PC-3 (cell line): ENCODE results near the gene NANS. TPM values are rescaled to one million over a fixed set of nuclear protein-coding genes. Genes with fewer than 3 reads are reported as not detected.

ENCODE experiments used
- ATAC-seq: fragments of 200-7000 bp; cut with Tn5 transposase; 2 replicates; pipeline ENCODE4 v1.9.1; 2020; ENCODE audit warnings: mild to moderate bottlenecking, moderate library complexity
- BruUV-seq: library from RNA; stranded (reverse); fragments of 400-500 nt; replicated peaks from 2 replicates; lab custom pipeline; 2021; lab: Mats Ljungman, UMichigan
- CTCF ChIA-PET: fragments of 300-600 bp; sonication (Branson Sonifier 250); formaldehyde crosslinking; loops from one replicate; lab custom pipeline; 2022; ENCODE audit warnings: antibody characterized with exemption; lab: Charles Lee
- POLR2A ChIA-PET: fragments of 300-600 bp; sonication (Branson Sonifier 250); formaldehyde crosslinking; loops from one replicate; lab custom pipeline; 2022; ENCODE audit warnings: antibody characterized with exemption; ENCODE audit not compliant: unreplicated experiment; lab: Charles Lee
- DNase-seq: peaks from one replicate; pipeline ENCODE4 v3.0.0-alpha.2; 2015
- H2AFZ ChIP-seq: fragments of 300-600 bp; sonication (generic); 2 replicates; pipeline ENCODE4 v1.6.0; 2016; ENCODE audit warnings: antibody characterized with exemption, low read length
- H3F3A ChIP-seq: fragments of 300-600 bp; sonication (generic); one replicate; pipeline ENCODE4 v1.6.0; 2017; ENCODE audit warnings: antibody characterized with exemption, low read length, control low read depth, mild to moderate bottlenecking; ENCODE audit not compliant: unreplicated experiment
- H3K27ac ChIP-seq: fragments of 300-600 bp; sonication (generic); 2 replicates; pipeline ENCODE4 v1.5.1; 2016; ENCODE audit warnings: mild to moderate bottlenecking, low read length
- H3K27me3 ChIP-seq: fragments of 300-600 bp; sonication (generic); 2 replicates; pipeline ENCODE4 v1.6.1; 2016; ENCODE audit warnings: low read length, mixed read lengths
- H3K36me3 ChIP-seq: fragments of 300-600 bp; sonication (generic); 2 replicates; pipeline ENCODE4 v1.6.1; 2016; ENCODE audit warnings: low read depth, mixed run types, low read length, mixed read lengths
- H3K4me1 ChIP-seq: fragments of 300-600 bp; sonication (generic); 2 replicates; pipeline ENCODE4 v1.5.1; 2016; ENCODE audit warnings: low read length; ENCODE audit not compliant: insufficient read depth
- H3K4me2 ChIP-seq: fragments of 300-600 bp; sonication (generic); 2 replicates; pipeline ENCODE4 v1.6.0; 2016; ENCODE audit warnings: low read length
- H3K4me3 ChIP-seq: fragments of 300-600 bp; sonication (generic); 2 replicates; pipeline ENCODE4 v1.5.1; 2016; ENCODE audit warnings: mild to moderate bottlenecking, low read length, mixed read lengths
- H3K79me2 ChIP-seq: fragments of 300-600 bp; sonication (generic); 2 replicates; pipeline ENCODE4 v1.6.1; 2017; ENCODE audit warnings: low read length, mixed read lengths
- H3K9ac ChIP-seq: fragments of 300-600 bp; sonication (generic); 2 replicates; pipeline ENCODE4 v1.6.0; 2016; ENCODE audit warnings: mild to moderate bottlenecking, low read length
- H3K9me2 ChIP-seq: fragments of 300-600 bp; sonication (generic); replicated peaks from 2 replicates; pipeline ENCODE4 v1.6.1; 2016; ENCODE audit warnings: mixed run types, low read length, mixed read lengths
- H3K9me3 ChIP-seq: fragments of 300-600 bp; sonication (generic); 2 replicates; pipeline ENCODE4 v1.6.1; 2016; ENCODE audit warnings: low read length, mixed read lengths
- H4K20me1 ChIP-seq: fragments of 300-600 bp; sonication (generic); 2 replicates; pipeline ENCODE4 v1.6.1; 2016; ENCODE audit warnings: low read length, mixed read lengths
- EZH2 ChIP-seq: fragments of 300-600 bp; sonication (generic); IDR thresholded peaks from one replicate; pipeline ENCODE4 v1.6.1; 2017; ENCODE audit warnings: antibody characterized with exemption, mild to moderate bottlenecking, low read length; ENCODE audit not compliant: unreplicated experiment
- EZH2phosphoT487 ChIP-seq: fragments of 300-600 bp; sonication (generic); IDR thresholded peaks from 2 replicates; pipeline ENCODE4 v1.6.1; 2018; ENCODE audit warnings: mild to moderate bottlenecking, antibody characterized with exemption, low read length, borderline replicate concordance
- intact Hi-C: fragments of 100-400 bp; cut with micrococcal nuclease; formaldehyde crosslinking; loops from 2 replicates; pipeline ENCODE4 v1.9.0; 2023
- total RNA-seq: library from RNA; depleted of rRNA; stranded (reverse); fragments of >200 nt; gene quantifications from 2 replicates; pipeline ENCODE4 v1.2.3, GENCODE V29; 2014
- TF ChIP-seq, protein P1 (sequence below): fragments of 300-600 bp; sonication (generic); conservative IDR thresholded peaks from 2 replicates; pipeline ENCODE4 v1.5.1; 2017; ENCODE audit warnings: antibody characterized with exemption, low read depth, mild to moderate bottlenecking, low read length

NANS gene
- total RNA-seq, 1 experiment from 2014 or later: 93.0 TPM

DNA sequence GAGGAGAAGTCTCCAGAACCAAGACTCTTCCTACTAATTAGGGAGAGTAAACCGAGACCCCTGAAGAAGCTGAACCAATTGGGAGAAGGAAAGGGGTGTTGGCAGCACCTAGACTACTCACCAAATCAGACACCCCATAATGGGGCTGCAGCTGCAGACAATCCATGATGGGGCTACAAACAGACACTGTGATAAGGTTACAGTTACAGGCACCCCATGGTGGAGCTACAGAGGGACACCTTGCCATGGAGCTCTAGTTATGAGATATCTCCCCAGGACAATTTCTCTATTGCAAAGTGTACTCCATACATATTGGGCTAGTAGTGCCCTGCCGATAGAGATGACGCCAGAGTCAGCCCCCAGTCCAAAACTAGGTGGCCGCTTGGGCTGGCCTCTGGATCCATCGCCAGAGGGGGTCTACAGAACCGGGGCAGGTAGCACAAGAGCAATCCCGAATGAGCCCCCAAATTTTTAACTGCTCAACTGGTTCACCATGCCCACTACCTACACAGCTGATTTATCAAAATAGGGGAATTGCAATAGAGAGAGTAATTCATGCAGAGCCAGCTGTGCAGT is 2.1 kb upstream of the NANS start:
- no peak overlapping the region for H3K4me2 ChIP-seq
- no peak overlapping the region for H3K27ac ChIP-seq
- ATAC-seq: no peak
- peaks cover 12% of the 10 kb centered on the region for H3K4me1 ChIP-seq
- intact Hi-C loops: no loop called here
- no peak for DNase-seq
- H2AFZ ChIP-seq: no peak overlapping the region
- no peak overlapping the region for H3K4me3 ChIP-seq
- H3K9me2 ChIP-seq: no peaks in the 10 kb centered on the region
- H3K79me2 ChIP-seq: peaks cover 27% of the 10 kb centered on the region
- H3K27me3 ChIP-seq: no peaks in the 10 kb centered on the region
- H3K36me3 ChIP-seq: no peaks in the 10 kb centered on the region
- no TSS peak for BruUV-seq
- CTCF ChIA-PET: no interaction called here
- H3F3A ChIP-seq: no peaks in the 10 kb centered on the region
- TF ChIP-seq EZH2phosphoT487 (no peak), EZH2 (no peak)
- TF ChIP-seq, protein P1, sequence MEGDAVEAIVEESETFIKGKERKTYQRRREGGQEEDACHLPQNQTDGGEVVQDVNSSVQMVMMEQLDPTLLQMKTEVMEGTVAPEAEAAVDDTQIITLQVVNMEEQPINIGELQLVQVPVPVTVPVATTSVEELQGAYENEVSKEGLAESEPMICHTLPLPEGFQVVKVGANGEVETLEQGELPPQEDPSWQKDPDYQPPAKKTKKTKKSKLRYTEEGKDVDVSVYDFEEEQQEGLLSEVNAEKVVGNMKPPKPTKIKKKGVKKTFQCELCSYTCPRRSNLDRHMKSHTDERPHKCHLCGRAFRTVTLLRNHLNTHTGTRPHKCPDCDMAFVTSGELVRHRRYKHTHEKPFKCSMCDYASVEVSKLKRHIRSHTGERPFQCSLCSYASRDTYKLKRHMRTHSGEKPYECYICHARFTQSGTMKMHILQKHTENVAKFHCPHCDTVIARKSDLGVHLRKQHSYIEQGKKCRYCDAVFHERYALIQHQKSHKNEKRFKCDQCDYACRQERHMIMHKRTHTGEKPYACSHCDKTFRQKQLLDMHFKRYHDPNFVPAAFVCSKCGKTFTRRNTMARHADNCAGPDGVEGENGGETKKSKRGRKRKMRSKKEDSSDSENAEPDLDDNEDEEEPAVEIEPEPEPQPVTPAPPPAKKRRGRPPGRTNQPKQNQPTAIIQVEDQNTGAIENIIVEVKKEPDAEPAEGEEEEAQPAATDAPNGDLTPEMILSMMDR: no peak
- H3K9ac ChIP-seq: no peak overlapping the region
- POLR2A ChIA-PET: no interaction called here
- peaks cover 4% of the 10 kb centered on the region for H4K20me1 ChIP-seq
- H3K9me3 ChIP-seq: no peaks in the 10 kb centered on the region

DNA sequence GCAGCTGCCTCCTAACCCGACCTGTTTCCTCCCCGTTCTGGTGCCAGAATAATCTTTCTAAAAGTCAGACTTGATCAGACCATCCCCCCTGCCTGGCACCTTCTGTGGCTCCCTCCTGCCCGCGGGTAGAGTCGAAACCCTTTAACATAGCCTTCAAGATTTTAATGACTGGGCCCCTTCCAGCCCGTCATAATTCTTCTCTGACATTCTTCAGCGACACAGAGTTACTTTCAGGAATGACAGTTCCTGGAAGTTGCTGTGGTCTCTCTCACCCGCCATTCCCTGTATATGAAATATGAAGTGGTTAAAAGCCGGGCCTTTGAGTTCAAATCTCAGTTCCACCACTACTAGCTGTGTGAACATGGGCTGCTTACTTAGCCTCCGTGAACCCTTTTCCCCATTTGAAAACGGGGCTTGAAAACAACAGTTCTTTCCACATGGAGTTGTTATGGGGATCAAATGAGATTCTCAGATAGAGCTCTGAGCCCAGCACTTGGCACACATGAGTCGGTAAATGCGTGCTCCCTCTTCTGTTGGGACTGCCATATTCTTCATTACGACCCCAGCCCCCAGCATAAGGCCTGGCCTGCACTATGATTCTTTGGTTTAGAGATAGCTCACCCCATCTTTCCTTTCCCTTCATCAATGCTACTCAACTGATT is 737 bp downstream of the NANS start:
- no peak for DNase-seq
- peak overlapping the region; percentile 86 for H3K4me2 ChIP-seq
- BruUV-seq: TSS peak; percentile 58
- H3K27ac ChIP-seq: peak overlapping the region; percentile 48
- H3K4me3 ChIP-seq: peak overlapping the region; percentile 97
- no peaks in the 10 kb centered on the region for H3K9me2 ChIP-seq
- no peaks in the 10 kb centered on the region for H3K36me3 ChIP-seq
- H3K27me3 ChIP-seq: no peaks in the 10 kb centered on the region
- peaks cover 7% of the 10 kb centered on the region for H4K20me1 ChIP-seq
- peaks cover 12% of the 10 kb centered on the region for H3K4me1 ChIP-seq
- H3K9ac ChIP-seq: peak overlapping the region; percentile 84
- POLR2A ChIA-PET: interaction anchor here (1.1 kb wide), 1 partner anchor 198 kb away, joined by 4 read pairs; the partner anchor contains the start of gene TBC1D2
- 0 out of 2 replicates have a peak overlapping the region, but pooled peaks have one; percentile 48 for H2AFZ ChIP-seq
- intact Hi-C loops: loop anchor here (2.0 kb wide), 2 partner anchors 74 to 134 kb away; partner anchors contain the start of genes ANP32B and TRMO
- CTCF ChIA-PET: no interaction called here
- peaks cover 40% of the 10 kb centered on the region for H3K79me2 ChIP-seq
- no peak; the same call in 1 of the 2 replicates for ATAC-seq
- H3K9me3 ChIP-seq: no peaks in the 10 kb centered on the region
- no peak for TF ChIP-seq EZH2phosphoT487
- TF ChIP-seq EZH2: no peak
- TF ChIP-seq, protein P1: no peak
- H3F3A ChIP-seq: no peaks in the 10 kb centered on the region

DNA sequence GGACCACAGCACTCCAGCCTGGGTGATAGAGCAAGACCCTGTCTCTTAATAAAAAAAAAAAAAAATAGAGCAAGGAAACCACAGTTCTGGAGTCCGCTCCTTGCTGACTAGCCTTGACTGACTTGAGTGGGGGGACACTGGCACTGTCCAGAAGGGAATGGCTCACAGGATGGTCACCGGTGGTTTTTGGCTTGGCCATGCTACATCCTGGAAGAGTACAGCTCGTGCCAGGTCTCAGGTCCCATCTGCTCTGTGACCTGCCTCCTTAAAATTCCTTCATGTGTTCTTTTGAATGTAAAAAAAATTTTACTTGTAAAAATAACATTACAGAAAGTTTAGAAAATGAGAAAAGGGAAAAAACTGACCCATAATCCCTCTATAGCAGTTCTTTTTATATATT is 5.6 kb downstream of the NANS start:
- no TSS peak for BruUV-seq
- Histone ChIP-seq H3K4me3 (no peak overlapping the region), H2AFZ (no peak overlapping the region), H3K27me3 (no peaks in the 10 kb centered on the region), H3F3A (no peaks in the 10 kb centered on the region), H3K9me2 (no peaks in the 10 kb centered on the region), H3K9me3 (no peaks in the 10 kb centered on the region), H4K20me1 (peaks cover 7% of the 10 kb centered on the region), H3K4me2 (no peak overlapping the region), H3K4me1 (peaks cover 9% of the 10 kb centered on the region), H3K36me3 (peaks cover 15% of the 10 kb centered on the region; the same call in 1 of the 2 replicates), H3K9ac (no peak overlapping the region), H3K79me2 (peaks cover 39% of the 10 kb centered on the region), H3K27ac (no peak overlapping the region)
- DNase-seq (no peak), ATAC-seq (no peak)
- CTCF ChIA-PET: no interaction called here
- intact Hi-C loops: no loop called here
- TF ChIP-seq, protein P1: no peak
- POLR2A ChIA-PET: no interaction called here
